Measurements from ENCODE around the gene TBCCD1.
"Not testable (repeated sequence)": the region's sequence is repeated elsewhere in the genome, so short reads cannot be mapped to it uniquely, and the experiment has no call there.

TBCCD1 gene

GRCh38 chr3:186512570-186513302, 54.4 kb downstream of the TBCCD1 start:
- no peak overlapping the region for H3K4me3 ChIP-seq (ENCODE audit: low read depth in 1 of 2, low read length in 2 of 2)
- H3K27ac ChIP-seq (ENCODE audit: low read depth, low read length), result no peak overlapping the region
- H3K9me3 ChIP-seq (ENCODE audit: low read length), result no peaks in the 10 kb centered on the region
- H3K36me3 ChIP-seq (ENCODE audit: insufficient read depth, low read length), result no peaks in the 10 kb centered on the region
- no peaks in the 10 kb centered on the region for H3K4me1 ChIP-seq (ENCODE audit: insufficient read depth, low read length)
- H3K9ac ChIP-seq (ENCODE audit: low read length), result no peak overlapping the region
- H3K27me3 ChIP-seq (ENCODE audit: control insufficient read depth in 1 of 2, insufficient read depth in 2 of 2, low read length in 2 of 2), result no peaks in the 10 kb centered on the region

GRCh38 chr3:186511702-186512101, 55.4 kb downstream of the TBCCD1 start:
- Histone ChIP-seq H3K9me3 (ENCODE audit: low read length) (no peaks in the 10 kb centered on the region), H3K27me3 (ENCODE audit: control insufficient read depth in 1 of 2, insufficient read depth in 2 of 2, low read length in 2 of 2) (no peaks in the 10 kb centered on the region), H3K4me1 (ENCODE audit: insufficient read depth, low read length) (no peaks in the 10 kb centered on the region), H3K36me3 (ENCODE audit: insufficient read depth, low read length) (no peaks in the 10 kb centered on the region), H3K9ac (ENCODE audit: low read length) (no peak overlapping the region), H3K4me3 (ENCODE audit: low read depth in 1 of 2, low read length in 2 of 2) (no peak overlapping the region), H3K27ac (ENCODE audit: low read depth, low read length) (no peak overlapping the region)

GRCh38 chr3:186511245-186511644, 55.9 kb downstream of the TBCCD1 start:
- H3K4me3 ChIP-seq (ENCODE audit: low read depth in 1 of 2, low read length in 2 of 2), result no peak overlapping the region
- no peak overlapping the region for H3K27ac ChIP-seq (ENCODE audit: low read depth, low read length)
- H3K27me3 ChIP-seq (ENCODE audit: control insufficient read depth in 1 of 2, insufficient read depth in 2 of 2, low read length in 2 of 2), result no peaks in the 10 kb centered on the region
- no peaks in the 10 kb centered on the region for H3K4me1 ChIP-seq (ENCODE audit: insufficient read depth, low read length)
- no peak overlapping the region for H3K9ac ChIP-seq (ENCODE audit: low read length)
- H3K9me3 ChIP-seq (ENCODE audit: low read length), result no peaks in the 10 kb centered on the region
- no peaks in the 10 kb centered on the region for H3K36me3 ChIP-seq (ENCODE audit: insufficient read depth, low read length)

GRCh38 chr3:186510374-186511079, 56.6 kb downstream of the TBCCD1 start:
- H3K4me3 ChIP-seq (ENCODE audit: low read depth in 1 of 2, low read length in 2 of 2), result no peak overlapping the region
- H3K9me3 ChIP-seq (ENCODE audit: low read length), result no peaks in the 10 kb centered on the region
- no peak overlapping the region for H3K9ac ChIP-seq (ENCODE audit: low read length)
- no peaks in the 10 kb centered on the region for H3K4me1 ChIP-seq (ENCODE audit: insufficient read depth, low read length)
- H3K27ac ChIP-seq (ENCODE audit: low read depth, low read length), result no peak overlapping the region
- no peaks in the 10 kb centered on the region for H3K36me3 ChIP-seq (ENCODE audit: insufficient read depth, low read length)
- no peaks in the 10 kb centered on the region for H3K27me3 ChIP-seq (ENCODE audit: control insufficient read depth in 1 of 2, insufficient read depth in 2 of 2, low read length in 2 of 2)

- Histone ChIP-seq H3K36me3 (ENCODE audit: insufficient read depth, low read length) (no peaks in the 10 kb centered on the region), H3K4me1 (ENCODE audit: insufficient read depth, low read length) (no peaks in the 10 kb centered on the region), H3K9ac (ENCODE audit: low read length) (no peak overlapping the region), H3K27me3 (ENCODE audit: control insufficient read depth in 1 of 2, insufficient read depth in 2 of 2, low read length in 2 of 2) (no peaks in the 10 kb centered on the region), H3K27ac (ENCODE audit: low read depth, low read length) (no peak overlapping the region), H3K9me3 (ENCODE audit: low read length) (no peaks in the 10 kb centered on the region), H3K4me3 (ENCODE audit: low read depth in 1 of 2, low read length in 2 of 2) (no peak overlapping the region)
Observed at GRCh38 chr3:186509423-186509822, 57.7 kb downstream of the TBCCD1 start.

GRCh38 chr3:186506857-186507256, 60.3 kb downstream of the TBCCD1 start:
- Histone ChIP-seq H3K9ac (ENCODE audit: low read length) (no peak overlapping the region), H3K4me1 (ENCODE audit: insufficient read depth, low read length) (no peaks in the 10 kb centered on the region), H3K27ac (ENCODE audit: low read depth, low read length) (no peak overlapping the region), H3K9me3 (ENCODE audit: low read length) (no peaks in the 10 kb centered on the region), H3K36me3 (ENCODE audit: insufficient read depth, low read length) (no peaks in the 10 kb centered on the region), H3K27me3 (ENCODE audit: control insufficient read depth in 1 of 2, insufficient read depth in 2 of 2, low read length in 2 of 2) (no peaks in the 10 kb centered on the region), H3K4me3 (ENCODE audit: low read depth in 1 of 2, low read length in 2 of 2) (no peak overlapping the region)

- no peak overlapping the region for H3K9ac ChIP-seq (ENCODE audit: low read length)
- no peaks in the 10 kb centered on the region for H3K36me3 ChIP-seq (ENCODE audit: insufficient read depth, low read length)
- no peaks in the 10 kb centered on the region for H3K9me3 ChIP-seq (ENCODE audit: low read length)
- H3K27ac ChIP-seq (ENCODE audit: low read depth, low read length), result no peak overlapping the region
- no peaks in the 10 kb centered on the region for H3K4me1 ChIP-seq (ENCODE audit: insufficient read depth, low read length)
- no peak overlapping the region for H3K4me3 ChIP-seq (ENCODE audit: low read depth in 1 of 2, low read length in 2 of 2)
- no peaks in the 10 kb centered on the region for H3K27me3 ChIP-seq (ENCODE audit: control insufficient read depth in 1 of 2, insufficient read depth in 2 of 2, low read length in 2 of 2)
Observed at GRCh38 chr3:186506191-186506739, 60.9 kb downstream of the TBCCD1 start.

GRCh38 chr3:186502966-186503712, 64.0 kb downstream of the TBCCD1 start:
- no peaks in the 10 kb centered on the region for H3K27me3 ChIP-seq (ENCODE audit: control insufficient read depth in 1 of 2, insufficient read depth in 2 of 2, low read length in 2 of 2)
- no peak overlapping the region for H3K9ac ChIP-seq (ENCODE audit: low read length)
- H3K4me3 ChIP-seq (ENCODE audit: low read depth in 1 of 2, low read length in 2 of 2), result peak overlapping the region in 1 of 2 donors; percentile 29
- H3K4me1 ChIP-seq (ENCODE audit: insufficient read depth, low read length), result no peaks in the 10 kb centered on the region
- no peaks in the 10 kb centered on the region for H3K9me3 ChIP-seq (ENCODE audit: low read length)
- H3K27ac ChIP-seq (ENCODE audit: low read depth, low read length), result no peak overlapping the region
- H3K36me3 ChIP-seq (ENCODE audit: insufficient read depth, low read length), result no peaks in the 10 kb centered on the region

- Histone ChIP-seq H3K27me3 (ENCODE audit: control insufficient read depth in 1 of 2, insufficient read depth in 2 of 2, low read length in 2 of 2) (no peaks in the 10 kb centered on the region), H3K9ac (ENCODE audit: low read length) (no peak overlapping the region), H3K4me1 (ENCODE audit: insufficient read depth, low read length) (no peaks in the 10 kb centered on the region), H3K36me3 (ENCODE audit: insufficient read depth, low read length) (no peaks in the 10 kb centered on the region), H3K9me3 (ENCODE audit: low read length) (no peaks in the 10 kb centered on the region), H3K27ac (ENCODE audit: low read depth, low read length) (no peak overlapping the region), H3K4me3 (ENCODE audit: low read depth in 1 of 2, low read length in 2 of 2) (peak overlapping the region in 1 of 2 donors; percentile 29)
Observed at GRCh38 chr3:186502138-186502948, 64.8 kb downstream of the TBCCD1 start.

GRCh38 chr3:186499949-186500348, 67.2 kb downstream of the TBCCD1 start:
- H3K27me3 ChIP-seq (ENCODE audit: control insufficient read depth in 1 of 2, insufficient read depth in 2 of 2, low read length in 2 of 2); H3K9me3 ChIP-seq (ENCODE audit: low read length); H3K27ac ChIP-seq (ENCODE audit: low read depth, low read length): not testable (repeated sequence)

GRCh38 chr3:186498022-186498421, 69.1 kb downstream of the TBCCD1 start:
- H3K36me3 ChIP-seq (ENCODE audit: insufficient read depth, low read length), result not testable (repeated sequence)

More at GRCh38 chr3:186499949-186500348, 67.2 kb downstream of the TBCCD1 start:
- not testable (repeated sequence) for H3K4me3 ChIP-seq (ENCODE audit: low read depth in 1 of 2, low read length in 2 of 2); H3K9ac ChIP-seq (ENCODE audit: low read length); H3K36me3 ChIP-seq (ENCODE audit: insufficient read depth, low read length); H3K4me1 ChIP-seq (ENCODE audit: insufficient read depth, low read length)

More at GRCh38 chr3:186498022-186498421, 69.1 kb downstream of the TBCCD1 start:
- not testable (repeated sequence) for H3K4me1 ChIP-seq (ENCODE audit: insufficient read depth, low read length); H3K27me3 ChIP-seq (ENCODE audit: control insufficient read depth in 1 of 2, insufficient read depth in 2 of 2, low read length in 2 of 2); H3K9me3 ChIP-seq (ENCODE audit: low read length); H3K27ac ChIP-seq (ENCODE audit: low read depth, low read length); H3K9ac ChIP-seq (ENCODE audit: low read length); H3K4me3 ChIP-seq (ENCODE audit: low read depth in 1 of 2, low read length in 2 of 2)

Data from muscle layer of colon (tissue), 2 donors.